HG02870 (cell line): Measurements from ENCODE around the gene BSN.
A peak's percentile ranks its signal among the peaks of the same experiment; 100 is the strongest.
"Not testable (repeated sequence)": the region's sequence is repeated elsewhere in the genome, so short reads cannot be mapped to it uniquely, and the experiment has no call there.

Source experiments
- ATAC-seq: cut with Tn5 transposase; IDR thresholded peaks from one replicate; pipeline ENCODE4 v1.9.1; 2021; ENCODE audit warnings: mild to moderate bottlenecking, moderate library complexity; ENCODE audit not compliant: unreplicated experiment

Gene BSN

GRCh38 chr3:49668861-49669260, 114.6 kb downstream of the BSN start:
- ATAC-seq, result no peak

GRCh38 chr3:49669352-49669751, 115.1 kb downstream of the BSN start:
- ATAC-seq, result no peak

- ATAC-seq, result no peak
These were observed 116.6 kb downstream of the BSN start for GRCh38 chr3:49670940-49671290.

GRCh38 chr3:49671291-49672288, 117.3 kb downstream of the BSN start:
- ATAC-seq, result no peak

- no peak for ATAC-seq
These were observed 118.9 kb downstream of the BSN start for GRCh38 chr3:49673121-49673714.

- ATAC-seq, result peak; percentile 73
These were observed 119.6 kb downstream of the BSN start, which contains the start of gene APEH for GRCh38 chr3:49673715-49674496. APEH (plus strand) TSS chr3:49674351; CDS start chr3:49674402, 51 bp downstream.

GRCh38 chr3:49674497-49674983, 120.3 kb downstream of the BSN start:
- ATAC-seq, result peak; percentile 17

- ATAC-seq, result no peak
These were observed 121.6 kb downstream of the BSN start for GRCh38 chr3:49675912-49676311.

GRCh38 chr3:49680493-49681231, 126.4 kb downstream of the BSN start:
- no peak for ATAC-seq

GRCh38 chr3:49681232-49681522, 126.9 kb downstream of the BSN start:
- ATAC-seq, result no peak

GRCh38 chr3:49681543-49681942, 127.3 kb downstream of the BSN start:
- no peak for ATAC-seq

- ATAC-seq, result no peak
These were observed 128.9 kb downstream of the BSN start for GRCh38 chr3:49683162-49683561.

GRCh38 chr3:49684453-49684852, 130.2 kb downstream of the BSN start:
- not testable (repeated sequence) for ATAC-seq

- not testable (repeated sequence) for ATAC-seq
These were observed 130.8 kb downstream of the BSN start for GRCh38 chr3:49685103-49685502.

- ATAC-seq, result not testable (repeated sequence)
These were observed 131.6 kb downstream of the BSN start for GRCh38 chr3:49685846-49686245.

GRCh38 chr3:49686346-49686745, 132.1 kb downstream of the BSN start:
- not testable (repeated sequence) for ATAC-seq

- not testable (repeated sequence) for ATAC-seq
These were observed 132.6 kb downstream of the BSN start for GRCh38 chr3:49686769-49687423.

- not testable (repeated sequence) for ATAC-seq
These were observed 133.1 kb downstream of the BSN start for GRCh38 chr3:49687424-49687795.

GRCh38 chr3:49688338-49689045, 134.2 kb downstream of the BSN start:
- ATAC-seq, result not testable (repeated sequence)
